Parathyroid adenoma (tissue), 2 donors: Measurements from ENCODE around the gene ZNF638.
A peak's percentile ranks its signal among the peaks of the same experiment; 100 is the strongest.

Source experiments
- H2AFZ ChIP-seq: fragments of 300-600 bp; sonication (generic); one replicate; pipeline ENCODE4 v1.7.0; 2017; ENCODE audit warnings: antibody characterized with exemption, mild to moderate bottlenecking
- H3K27ac ChIP-seq: fragments of 300-600 bp; sonication (generic); one replicate; pipeline ENCODE4 v1.7.0; 2017
- H3K27me3 ChIP-seq: fragments of 300-600 bp; sonication (generic); one replicate; pipeline ENCODE4 v1.7.0; 2017; ENCODE audit warnings: low read length; ENCODE audit not compliant: control insufficient read depth, insufficient read depth
- H3K36me3 ChIP-seq: fragments of 300-600 bp; sonication (generic); one replicate; pipeline ENCODE4 v1.7.0; 2017; ENCODE audit warnings: low read length; ENCODE audit not compliant: control insufficient read depth, insufficient read depth
- H3K4me1 ChIP-seq: fragments of 300-600 bp; sonication (generic); one replicate; pipeline ENCODE4 v1.7.0; 2017; ENCODE audit warnings: control low read depth
- H3K4me2 ChIP-seq: fragments of 300-600 bp; sonication (generic); one replicate; pipeline ENCODE4 v1.7.0; 2017; ENCODE audit warnings: low read length
- H3K4me3 ChIP-seq: fragments of 300-600 bp; sonication (generic); one replicate; pipeline ENCODE4 v1.7.0; 2017; ENCODE audit warnings: low read depth, low read length
- H3K79me2 ChIP-seq: fragments of 300-600 bp; sonication (generic); one replicate; pipeline ENCODE4 v1.7.0; 2017; ENCODE audit warnings: control low read depth
- H3K9ac ChIP-seq: fragments of 300-600 bp; sonication (generic); one replicate; pipeline ENCODE4 v1.7.0; 2017; ENCODE audit warnings: mild to moderate bottlenecking
- H3K9me3 ChIP-seq: fragments of 300-600 bp; sonication (generic); one replicate; pipeline ENCODE4 v1.7.0; 2017; ENCODE audit warnings: low read length; ENCODE audit not compliant: control insufficient read depth
- TF ChIP-seq, protein P1 (sequence below): fragments of 300-600 bp; sonication (generic); IDR thresholded peaks from one replicate; pipeline ENCODE4 v1.7.0; 2017; ENCODE audit warnings: antibody characterized with exemption, mild to moderate bottlenecking
- donor health status: primary hyperparathyroidism.

ZNF638 gene

DNA sequence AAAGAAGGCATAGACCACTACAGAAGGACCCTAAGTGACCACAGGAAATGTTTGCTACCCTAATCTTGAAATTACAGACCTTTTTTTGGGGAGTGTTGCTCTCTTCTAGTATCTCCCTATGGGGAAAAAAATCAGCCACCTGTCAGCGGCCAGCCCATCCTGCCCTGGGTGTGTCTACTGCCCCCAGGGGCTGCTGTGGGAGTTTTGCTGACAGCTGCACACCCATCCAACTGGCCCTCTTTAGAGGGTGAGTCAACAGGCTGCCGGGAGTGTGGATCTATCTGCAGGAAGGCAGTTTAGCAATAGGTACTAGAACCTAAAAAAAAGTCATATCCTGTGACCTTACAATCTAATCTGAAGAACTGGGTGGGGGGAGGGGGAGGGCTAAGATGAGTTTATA is 121.0 kb downstream of the ZNF638 start:
- H3K4me1 ChIP-seq, result no peaks in the 10 kb centered on the region
- TF ChIP-seq, protein P1, sequence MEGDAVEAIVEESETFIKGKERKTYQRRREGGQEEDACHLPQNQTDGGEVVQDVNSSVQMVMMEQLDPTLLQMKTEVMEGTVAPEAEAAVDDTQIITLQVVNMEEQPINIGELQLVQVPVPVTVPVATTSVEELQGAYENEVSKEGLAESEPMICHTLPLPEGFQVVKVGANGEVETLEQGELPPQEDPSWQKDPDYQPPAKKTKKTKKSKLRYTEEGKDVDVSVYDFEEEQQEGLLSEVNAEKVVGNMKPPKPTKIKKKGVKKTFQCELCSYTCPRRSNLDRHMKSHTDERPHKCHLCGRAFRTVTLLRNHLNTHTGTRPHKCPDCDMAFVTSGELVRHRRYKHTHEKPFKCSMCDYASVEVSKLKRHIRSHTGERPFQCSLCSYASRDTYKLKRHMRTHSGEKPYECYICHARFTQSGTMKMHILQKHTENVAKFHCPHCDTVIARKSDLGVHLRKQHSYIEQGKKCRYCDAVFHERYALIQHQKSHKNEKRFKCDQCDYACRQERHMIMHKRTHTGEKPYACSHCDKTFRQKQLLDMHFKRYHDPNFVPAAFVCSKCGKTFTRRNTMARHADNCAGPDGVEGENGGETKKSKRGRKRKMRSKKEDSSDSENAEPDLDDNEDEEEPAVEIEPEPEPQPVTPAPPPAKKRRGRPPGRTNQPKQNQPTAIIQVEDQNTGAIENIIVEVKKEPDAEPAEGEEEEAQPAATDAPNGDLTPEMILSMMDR, result no peak
- H3K27me3 ChIP-seq, result no peaks in the 10 kb centered on the region
- no peaks in the 10 kb centered on the region for H3K36me3 ChIP-seq
- no peak overlapping the region for H3K4me3 ChIP-seq
- H3K79me2 ChIP-seq, result no peaks in the 10 kb centered on the region
- no peaks in the 10 kb centered on the region for H3K9me3 ChIP-seq
- H2AFZ ChIP-seq, result no peak overlapping the region
- H3K27ac ChIP-seq, result no peak overlapping the region
- no peak overlapping the region for H3K9ac ChIP-seq
- no peak overlapping the region for H3K4me2 ChIP-seq

DNA sequence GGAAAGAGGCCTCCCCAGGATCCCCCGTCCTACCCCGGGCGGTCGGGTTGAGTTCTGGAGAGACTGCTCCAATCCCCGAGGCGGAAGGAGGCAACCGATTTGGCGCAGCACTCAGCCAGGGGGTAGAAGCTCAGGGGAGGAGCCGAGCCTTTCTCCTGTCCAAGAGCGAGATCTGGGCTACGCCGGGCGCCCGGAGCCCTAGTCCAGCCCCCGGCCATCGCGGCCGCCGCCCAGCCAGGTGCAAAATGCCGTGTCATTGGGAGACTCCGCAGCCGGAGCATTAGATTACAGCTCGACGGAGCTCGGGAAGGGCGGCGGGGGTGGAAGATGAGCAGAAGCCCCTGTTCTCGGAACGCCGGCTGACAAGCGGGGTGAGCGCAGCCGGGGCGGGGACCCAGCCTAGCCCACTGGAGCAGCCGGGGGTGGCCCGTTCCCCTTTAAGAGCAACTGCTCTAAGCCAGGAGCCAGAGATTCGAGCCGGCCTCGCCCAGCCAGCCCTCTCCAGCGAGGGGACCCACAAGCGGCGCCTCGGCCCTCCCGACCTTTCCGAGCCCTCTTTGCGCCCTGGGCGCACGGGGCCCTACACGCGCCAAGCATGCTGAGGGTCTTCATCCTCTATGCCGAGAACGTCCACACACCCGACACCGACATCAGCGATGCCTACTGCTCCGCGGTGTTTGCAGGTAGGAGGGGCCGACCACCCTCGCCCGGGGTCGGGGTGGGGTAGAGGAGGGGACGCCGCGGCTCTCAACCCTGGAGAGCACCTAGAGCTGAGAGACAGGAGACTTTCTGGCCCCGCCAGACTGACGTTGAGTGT is 122.0 kb downstream of the ZNF638 start, which contains the start of gene DYSF:
Gene DYSF (plus strand): TSS at position 158 of the 817 bp plus-strand sequence.
- Histone ChIP-seq H3K27ac (no peak within 1 kb of the TSS), H3K4me1 (no peaks in the 10 kb centered on the region), H3K27me3 (no peaks in the 10 kb centered on the region), H3K9me3 (no peaks in the 10 kb centered on the region), H3K79me2 (no peaks in the 10 kb centered on the region), H2AFZ (peak within 1 kb of the TSS; percentile 79), H3K36me3 (no peaks in the 10 kb centered on the region), H3K9ac (no peak within 1 kb of the TSS), H3K4me2 (peak within 1 kb of the TSS; percentile 62), H3K4me3 (peak within 1 kb of the TSS; percentile 35)
- TF ChIP-seq, protein P1, result no peak

DNA sequence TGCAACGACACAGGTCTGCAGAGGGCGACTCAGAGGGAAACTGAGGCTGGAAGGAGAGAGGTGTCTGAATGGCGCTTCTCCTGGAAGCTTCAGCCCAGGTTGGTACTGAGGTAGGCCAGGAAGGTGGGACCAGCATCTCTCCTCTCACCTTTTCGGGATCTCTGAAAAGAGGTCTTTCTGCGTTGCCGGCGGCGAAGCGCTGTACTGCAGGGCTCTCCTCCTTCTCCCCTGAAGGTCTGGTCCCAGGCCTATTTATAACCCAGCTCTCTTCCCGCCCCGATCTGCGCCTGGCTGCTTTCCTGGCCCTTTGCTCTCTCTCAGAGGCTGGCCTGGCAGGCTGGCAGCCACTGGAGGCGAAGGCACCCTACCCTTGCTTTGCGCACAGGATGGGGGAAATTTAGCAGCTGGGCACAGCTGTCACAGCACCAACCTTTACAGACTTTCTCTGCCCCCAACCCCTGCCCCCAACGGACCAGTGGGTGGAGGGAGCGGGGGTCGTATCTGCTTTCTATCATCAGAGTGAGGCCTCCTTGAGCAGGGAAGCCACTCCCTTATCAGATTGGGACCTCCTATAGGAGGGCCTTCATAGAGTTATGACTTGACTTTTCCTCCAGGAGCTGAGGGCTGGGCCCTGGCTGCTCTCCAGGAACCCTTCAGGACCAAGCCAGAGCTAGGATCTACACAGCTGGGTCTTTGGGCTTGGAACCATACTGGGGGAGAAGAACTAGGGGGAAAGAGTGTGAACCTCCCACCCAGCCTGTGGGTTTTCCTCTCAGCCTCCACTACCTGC is 122.8 kb downstream of the ZNF638 start:
- Histone ChIP-seq H3K9me3 (no peaks in the 10 kb centered on the region), H3K36me3 (no peaks in the 10 kb centered on the region), H3K9ac (no peak overlapping the region), H3K79me2 (no peaks in the 10 kb centered on the region), H3K27me3 (no peaks in the 10 kb centered on the region), H3K4me2 (peak overlapping the region; percentile 62), H3K4me1 (no peaks in the 10 kb centered on the region), H3K4me3 (peak overlapping the region; percentile 35), H3K27ac (no peak overlapping the region), H2AFZ (no peak overlapping the region)
- TF ChIP-seq, protein P1, result no peak

DNA sequence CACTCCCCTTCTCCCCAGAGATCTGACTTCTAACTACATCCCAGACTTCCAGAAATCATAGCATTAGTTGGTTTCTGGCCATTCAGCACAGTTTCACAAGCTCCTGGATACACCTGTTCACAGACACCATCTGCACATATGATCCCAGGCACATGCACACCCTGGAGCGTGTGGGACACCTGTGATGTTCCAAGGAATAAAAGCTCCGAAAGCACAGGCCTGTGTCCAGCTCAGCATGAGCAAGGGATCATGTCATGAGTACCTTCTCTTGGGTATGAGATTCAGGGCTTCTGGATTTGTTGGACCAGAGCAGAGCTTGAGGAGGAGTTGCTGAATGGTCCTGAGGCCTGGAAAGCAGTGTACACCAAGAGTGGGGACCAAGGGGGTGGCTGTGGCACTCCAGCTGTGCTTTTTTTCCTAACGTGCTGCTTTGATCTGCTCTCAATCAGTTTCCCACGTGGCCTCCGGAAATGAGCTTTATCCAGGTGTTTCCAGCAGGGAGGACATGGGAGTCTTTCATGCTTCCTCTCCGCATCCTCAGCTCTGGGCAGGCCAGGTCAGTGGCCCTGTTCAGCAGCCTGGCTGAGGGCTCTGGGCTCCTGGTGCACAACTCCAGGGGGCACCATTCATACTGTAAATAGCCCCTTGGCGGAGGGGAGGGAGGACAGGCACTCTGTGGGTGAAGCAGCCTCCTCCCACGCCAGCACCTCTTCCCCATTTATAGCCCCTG is 123.6 kb downstream of the ZNF638 start:
- Histone ChIP-seq H3K79me2 (no peaks in the 10 kb centered on the region), H3K4me3 (no peak overlapping the region), H2AFZ (no peak overlapping the region), H3K27me3 (no peaks in the 10 kb centered on the region), H3K36me3 (no peaks in the 10 kb centered on the region), H3K9ac (no peak overlapping the region), H3K27ac (no peak overlapping the region), H3K4me1 (no peaks in the 10 kb centered on the region), H3K4me2 (no peak overlapping the region), H3K9me3 (no peaks in the 10 kb centered on the region)
- TF ChIP-seq, protein P1, result no peak
